Measurements from ENCODE around the gene FGD6.

Gene FGD6

GRCh38 chr12:95231190-95231589 is 13.9 kb upstream of the FGD6 start:
- DNase-seq, result no peak

- no peak for DNase-seq
These were observed 13.0 kb upstream of the FGD6 start for GRCh38 chr12:95230313-95230712.

- DNase-seq, result no peak
These were observed 12.4 kb upstream of the FGD6 start for GRCh38 chr12:95229636-95230035.

GRCh38 chr12:95228617-95229016 is 11.3 kb upstream of the FGD6 start:
- no peak for DNase-seq

DNA sequence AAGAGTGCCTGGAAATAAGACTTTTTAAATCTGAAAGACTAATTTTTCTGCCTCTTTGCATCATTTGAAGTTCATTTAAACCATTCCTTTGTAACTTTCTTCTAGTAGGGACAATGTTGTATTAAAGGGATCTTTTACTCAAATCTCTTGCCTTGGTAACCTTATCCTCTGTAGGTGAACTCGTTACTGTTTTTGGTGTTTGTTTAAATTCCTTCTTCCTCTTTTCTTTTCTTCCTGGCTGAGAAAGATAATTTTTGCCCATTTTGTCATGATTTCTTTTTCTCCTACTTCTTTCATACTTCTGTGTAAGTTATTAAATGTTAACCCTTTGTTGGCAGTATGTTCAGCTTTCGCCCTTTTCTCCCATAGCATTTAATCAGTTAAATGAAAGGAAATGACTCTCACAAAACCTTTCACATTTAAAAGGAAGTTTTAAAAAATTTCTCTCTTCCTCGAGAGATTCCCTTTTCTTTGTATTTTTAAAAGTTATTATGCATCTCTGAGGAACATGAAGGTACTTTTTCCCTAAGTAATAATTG is 10.6 kb upstream of the FGD6 start:
- DNase-seq, result no peak

- no peak for DNase-seq
These were observed 8.5 kb upstream of the FGD6 start for GRCh38 chr12:95225645-95226212.

DNA sequence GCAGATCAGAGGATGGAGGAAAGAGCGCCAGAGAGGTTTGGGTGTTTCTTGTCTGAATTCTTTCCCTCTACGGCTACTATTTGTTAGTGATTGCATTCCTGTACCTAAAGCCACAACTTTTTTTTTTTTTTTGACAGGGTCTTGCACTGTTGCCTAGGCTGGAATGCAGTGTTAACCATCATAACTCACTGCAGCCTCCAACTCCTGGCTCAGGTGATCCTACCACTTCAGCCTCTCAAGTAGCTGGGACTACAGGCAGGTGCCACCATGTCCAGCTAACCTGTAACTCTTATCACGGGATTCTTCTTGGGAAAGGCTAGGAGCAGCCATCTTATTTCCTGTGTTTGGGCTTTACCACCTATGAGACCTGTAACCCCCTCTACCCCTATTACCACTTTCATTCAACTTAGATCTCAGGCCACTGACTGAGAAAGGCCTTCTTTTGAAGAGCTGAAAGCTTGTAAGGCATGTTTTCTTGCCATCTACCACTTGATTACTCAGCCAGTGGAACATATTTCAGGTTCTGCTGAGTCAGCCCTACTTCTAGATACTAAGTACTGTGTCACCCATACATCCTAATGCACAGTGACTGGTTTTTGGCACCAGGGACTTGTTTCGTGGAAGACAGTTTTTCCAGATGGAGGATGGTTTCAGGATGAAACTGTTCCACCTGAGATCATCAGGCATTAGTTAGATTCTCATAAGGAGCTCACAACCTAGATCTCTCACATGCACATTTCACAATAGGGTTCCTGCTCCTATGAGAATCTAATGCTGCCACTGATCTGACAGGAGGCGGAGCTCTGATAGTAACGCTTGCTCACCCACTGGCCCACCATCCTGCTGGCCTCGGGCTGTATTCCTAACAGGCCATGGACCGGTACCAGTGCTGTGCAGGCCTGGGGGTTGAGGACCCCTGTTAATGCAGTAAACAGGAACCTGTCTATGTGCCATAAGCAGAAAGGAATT is 7.2 kb upstream of the FGD6 start:
- DNase-seq, result no peak

DNA sequence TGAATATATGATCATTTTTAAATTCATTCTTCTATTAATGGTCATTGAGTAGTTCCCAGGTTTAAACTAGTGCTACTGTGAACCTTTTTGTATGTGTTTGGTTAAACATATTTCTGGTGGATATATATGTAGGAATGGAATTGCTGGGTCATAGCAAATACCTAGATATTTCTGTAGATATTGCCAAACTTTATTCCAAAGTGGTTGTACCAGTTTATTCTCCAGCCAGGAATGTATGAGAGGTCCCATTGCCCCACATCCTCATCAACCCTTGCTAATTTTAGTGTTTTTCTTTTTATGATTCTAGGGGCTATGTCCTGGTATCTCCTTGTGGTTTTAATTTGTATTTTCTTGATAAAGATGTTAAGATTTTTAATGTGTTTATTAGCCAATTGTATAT is 3.5 kb upstream of the FGD6 start:
- DNase-seq, result no peak

DNA sequence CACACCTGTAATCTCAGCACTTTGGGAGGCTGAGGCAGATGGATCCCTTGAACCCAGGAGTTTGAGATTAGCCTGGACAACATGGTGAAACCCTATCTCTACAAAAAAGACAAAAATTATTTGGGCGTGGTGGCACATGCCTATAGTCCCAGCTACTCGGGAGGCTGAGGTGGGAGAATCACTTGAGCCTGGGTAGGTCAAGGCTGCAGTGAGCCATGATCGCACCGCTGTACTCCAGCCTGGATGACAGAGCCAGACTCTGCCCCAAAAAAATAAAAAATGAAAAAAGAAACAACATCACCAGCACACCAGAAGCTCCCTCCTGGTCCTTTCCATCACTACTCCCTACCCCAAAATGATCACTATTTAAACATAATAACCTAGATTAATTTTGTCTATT is 2.9 kb upstream of the FGD6 start:
- no peak for DNase-seq

DNA sequence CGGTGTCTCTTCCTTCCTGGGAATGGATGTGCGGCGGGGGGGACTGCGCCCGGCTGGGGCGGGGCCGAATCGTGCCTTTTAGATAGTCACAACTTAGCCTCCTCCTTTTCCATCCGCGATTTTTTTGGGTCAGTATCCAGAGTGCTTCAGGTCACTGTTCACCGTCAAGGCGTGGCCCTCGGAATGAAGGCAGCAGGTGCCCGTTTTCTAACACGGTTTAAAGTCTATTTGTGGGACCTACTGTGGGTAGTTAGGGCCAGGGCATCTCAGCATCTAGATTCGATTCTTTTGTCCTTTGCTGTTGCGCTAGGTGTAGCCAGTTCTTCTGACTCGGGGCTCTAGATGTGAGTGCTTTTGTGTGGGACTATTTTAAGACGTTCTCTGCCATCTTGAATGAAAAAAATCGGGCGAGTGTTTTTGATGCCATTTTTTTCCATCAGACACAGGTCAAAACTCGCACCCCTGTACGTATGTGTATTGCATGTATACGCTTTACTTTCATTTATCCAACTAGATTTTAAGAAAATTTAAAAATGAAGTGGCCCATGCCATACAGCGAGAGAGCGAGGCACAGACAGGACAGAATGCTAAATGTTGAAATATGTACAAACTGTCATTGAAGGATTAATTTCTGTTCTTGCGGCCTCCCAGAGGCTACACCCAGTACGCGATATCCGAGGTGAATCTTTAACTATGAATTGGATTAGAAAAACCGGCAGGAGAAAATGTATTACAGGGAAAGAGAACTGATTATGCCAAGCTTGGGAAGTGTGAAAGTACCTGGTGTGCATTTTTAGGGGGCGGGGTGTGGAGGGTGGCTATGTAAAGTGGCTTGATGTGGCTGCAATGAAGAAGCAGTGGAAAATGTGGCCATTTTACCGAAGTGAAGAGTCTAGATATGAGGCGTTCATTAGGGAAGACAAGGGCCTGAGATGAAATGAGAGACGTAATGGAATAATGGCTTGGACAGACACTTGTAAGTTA is 1.2 kb upstream of the FGD6 start:
- DNase-seq, result peak; percentile 19 to 29

- DNase-seq, result peak in 1 of 2 experiments; percentile 35
These were observed 423 bp downstream of the FGD6 start for GRCh38 chr12:95216711-95217376.

DNA sequence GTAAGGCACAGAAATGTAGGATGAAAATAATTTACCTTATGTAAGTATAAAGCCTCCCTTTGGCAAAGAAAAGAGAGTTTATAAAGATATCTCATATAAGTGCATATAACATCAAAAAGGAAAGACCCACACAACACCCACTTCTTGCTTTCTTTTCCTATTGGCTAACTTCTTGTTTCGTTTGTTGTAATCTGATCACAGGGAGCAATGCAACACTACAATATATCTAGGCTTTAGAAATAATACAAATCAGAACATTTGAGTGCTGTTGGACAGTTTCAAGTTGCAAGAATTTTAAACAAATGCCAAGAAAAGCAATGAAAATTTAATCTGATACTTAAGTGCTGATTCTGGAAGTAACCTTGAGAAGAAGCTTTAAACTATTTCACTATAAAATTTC is 1.3 kb downstream of the FGD6 start:
- no peak for DNase-seq

DNA sequence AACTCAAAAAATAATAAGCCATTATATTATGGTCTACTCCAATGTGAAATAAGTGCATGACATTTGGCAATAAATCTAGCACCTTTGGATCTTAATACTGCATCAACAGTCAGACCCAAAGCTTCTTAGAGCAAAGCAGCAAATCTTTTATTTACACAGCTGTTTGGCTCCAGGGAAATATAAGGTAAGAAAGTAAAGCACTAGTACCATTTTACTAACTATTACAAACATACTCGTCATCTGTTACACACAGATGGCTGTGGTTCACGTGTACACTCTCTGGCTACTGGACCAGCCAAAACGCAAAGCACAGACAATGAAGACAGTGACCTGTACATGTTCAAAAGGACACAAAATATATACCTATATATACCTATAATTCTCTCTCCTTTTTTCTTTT is 2.8 kb downstream of the FGD6 start:
- no peak for DNase-seq

GRCh38 chr12:95213928-95214327 is 3.3 kb downstream of the FGD6 start:
- no peak for DNase-seq

- DNase-seq, result no peak
These were observed 4.1 kb downstream of the FGD6 start for GRCh38 chr12:95213119-95213518.

GRCh38 chr12:95212586-95212985 is 4.7 kb downstream of the FGD6 start:
- DNase-seq, result no peak

GRCh38 chr12:95208678-95209077 is 8.6 kb downstream of the FGD6 start:
- no peak for DNase-seq

DNA sequence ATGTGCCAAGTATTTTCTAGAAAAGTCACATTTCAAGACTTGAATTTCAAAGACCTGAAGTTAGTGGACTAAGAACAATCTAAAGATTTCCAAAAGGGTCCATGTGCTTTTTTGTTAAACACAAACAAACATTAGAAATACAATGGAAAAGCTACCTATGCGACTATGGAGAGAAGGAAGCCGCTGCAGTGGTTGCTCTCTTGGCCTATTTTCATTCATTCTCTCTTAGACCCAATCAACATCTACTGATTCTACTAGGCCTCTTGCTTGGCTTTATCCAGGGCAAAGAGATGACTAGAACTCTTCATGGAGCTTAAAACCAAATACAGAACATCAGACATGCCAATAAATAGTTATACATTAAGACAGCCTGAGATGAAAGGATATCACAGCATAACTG is 9.9 kb downstream of the FGD6 start:
- no peak for DNase-seq

- no peak for DNase-seq
These were observed 10.4 kb downstream of the FGD6 start for GRCh38 chr12:95206916-95207315.

GRCh38 chr12:95205685-95206084 is 11.6 kb downstream of the FGD6 start:
- no peak for DNase-seq

DNA sequence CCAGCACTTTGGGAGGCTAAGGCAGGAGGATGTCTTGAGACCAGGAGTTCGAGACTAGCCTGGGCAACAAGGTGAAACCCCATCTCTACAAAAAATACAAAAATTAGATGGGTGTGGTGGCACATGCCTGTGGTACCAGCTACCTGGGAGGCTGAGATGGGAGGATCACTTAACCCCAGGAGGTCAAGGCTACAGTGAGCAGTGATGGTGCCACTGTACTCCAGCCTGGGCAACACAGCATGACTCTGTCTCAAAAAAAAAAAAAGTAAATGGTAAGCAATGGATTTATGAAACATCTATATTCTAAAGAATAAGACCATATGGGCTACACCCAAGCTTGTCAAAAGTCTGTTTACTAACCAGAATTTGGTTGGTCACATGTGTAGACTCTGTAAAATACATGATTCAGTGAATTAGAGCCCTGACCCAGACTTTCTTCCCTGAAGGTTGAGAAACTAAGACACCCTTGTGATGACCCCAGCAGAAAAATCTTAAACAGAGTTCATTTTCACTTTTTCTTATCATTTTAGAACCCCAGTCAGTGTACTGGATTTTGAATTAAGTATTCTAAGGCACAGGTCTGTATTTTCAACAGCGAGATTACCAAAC is 12.1 kb downstream of the FGD6 start:
- no peak for DNase-seq

All from activated CD4-positive, alpha-beta T cell treated with anti-CD3 and anti-CD28 coated beads, Interleukin-2, amount 50 U/mL, for 4 hours (primary cell).